IPS DF 4.7 (cell line): ENCODE data around the gene DNAJC4.

Source experiments
- DNase-seq: peaks from one replicate; pipeline ENCODE4 v3.0.0-alpha.2; 2013; ENCODE audit warnings: low spot score; ENCODE audit errors: extremely low read depth

The DNAJC4 gene

DNA sequence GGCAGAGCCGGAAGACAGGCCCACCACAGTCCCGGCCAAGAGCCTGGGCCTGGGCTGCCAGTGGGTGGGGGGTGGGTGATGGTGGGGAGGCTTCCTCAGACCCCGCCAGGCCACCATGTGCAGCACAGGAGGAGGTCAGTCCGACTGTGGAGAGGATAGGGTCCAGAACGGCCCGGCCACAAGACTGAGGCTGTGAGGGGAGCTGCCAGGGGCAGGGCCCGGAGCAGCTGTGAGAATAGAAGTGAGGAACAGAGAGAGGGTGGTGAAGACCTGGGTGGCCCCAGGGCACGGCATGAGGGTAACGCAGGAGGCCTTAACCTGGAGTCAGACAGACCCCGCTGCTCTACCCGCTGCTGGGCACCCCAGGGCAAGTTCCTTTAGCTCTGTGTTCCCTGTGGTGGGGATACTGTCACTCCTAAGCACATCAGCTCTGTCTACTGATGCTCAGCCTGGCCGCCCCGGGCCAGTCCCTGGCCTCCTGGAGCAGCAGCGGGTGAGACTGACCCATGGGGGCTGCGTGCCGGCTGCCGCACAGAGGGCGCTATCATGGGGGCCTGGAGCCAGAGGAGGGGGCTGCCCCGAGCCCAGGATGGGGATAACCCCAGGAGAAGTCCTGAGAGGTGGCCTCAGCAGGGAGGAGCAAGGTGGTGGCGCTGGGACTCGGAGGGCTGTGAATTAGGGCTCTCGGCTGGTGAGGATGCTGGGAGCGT is 22.1 kb upstream of the DNAJC4 start:
- DNase-seq = no peak

DNA sequence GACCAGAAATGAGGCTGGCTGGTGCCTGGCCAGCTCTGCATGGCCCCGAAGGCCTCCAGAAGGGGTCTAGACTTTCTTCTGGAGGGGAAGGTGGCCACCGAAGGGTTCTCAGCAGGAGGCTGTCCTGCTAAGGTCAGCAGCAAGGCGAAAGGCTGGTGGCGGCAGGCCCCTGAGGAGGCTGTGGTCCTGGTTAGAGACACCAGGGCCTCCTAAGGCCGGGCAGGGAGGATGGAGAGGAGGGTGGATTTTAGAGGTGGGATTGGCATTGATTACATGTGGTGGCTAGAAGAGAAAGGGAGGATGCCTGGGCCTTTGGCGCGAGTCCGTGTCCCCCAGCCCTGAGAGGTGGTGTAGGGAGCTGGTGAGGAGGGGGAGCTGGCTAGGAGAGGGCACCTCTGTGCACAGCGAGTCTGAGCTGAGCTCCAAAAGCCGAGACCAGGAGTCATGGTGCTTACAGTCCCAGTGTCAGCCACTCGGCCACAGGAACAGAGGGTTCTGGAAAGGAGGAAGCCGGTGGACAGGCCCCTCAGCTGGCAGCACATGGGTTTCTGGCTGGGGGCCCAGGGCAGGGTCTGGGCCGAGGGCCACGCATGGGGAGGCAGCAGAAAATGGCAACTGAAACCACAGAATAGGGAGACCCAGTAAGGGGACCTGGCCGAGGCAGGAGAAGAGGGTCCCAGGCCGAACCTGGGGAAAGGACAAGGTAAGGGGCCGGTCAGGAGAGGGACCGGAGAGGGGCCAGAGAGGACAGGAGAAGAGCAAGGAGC is 21.4 kb upstream of the DNAJC4 start:
- DNase-seq = no peak

DNA sequence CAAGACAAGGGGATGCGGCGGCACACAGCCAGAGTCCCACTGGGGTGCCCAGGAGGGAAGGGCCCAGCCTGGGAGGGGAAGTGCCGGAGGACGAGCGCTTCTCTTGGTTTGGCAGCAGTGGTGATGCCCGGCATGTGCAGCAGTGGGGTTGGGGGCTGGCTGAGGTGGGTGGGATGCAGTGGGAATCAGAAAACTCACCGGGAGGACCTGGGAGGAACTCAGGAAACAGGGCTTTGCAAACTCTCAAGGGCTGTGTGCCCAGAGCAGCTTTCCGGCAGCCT is 20.8 kb upstream of the DNAJC4 start:
- DNase-seq = no peak

DNA sequence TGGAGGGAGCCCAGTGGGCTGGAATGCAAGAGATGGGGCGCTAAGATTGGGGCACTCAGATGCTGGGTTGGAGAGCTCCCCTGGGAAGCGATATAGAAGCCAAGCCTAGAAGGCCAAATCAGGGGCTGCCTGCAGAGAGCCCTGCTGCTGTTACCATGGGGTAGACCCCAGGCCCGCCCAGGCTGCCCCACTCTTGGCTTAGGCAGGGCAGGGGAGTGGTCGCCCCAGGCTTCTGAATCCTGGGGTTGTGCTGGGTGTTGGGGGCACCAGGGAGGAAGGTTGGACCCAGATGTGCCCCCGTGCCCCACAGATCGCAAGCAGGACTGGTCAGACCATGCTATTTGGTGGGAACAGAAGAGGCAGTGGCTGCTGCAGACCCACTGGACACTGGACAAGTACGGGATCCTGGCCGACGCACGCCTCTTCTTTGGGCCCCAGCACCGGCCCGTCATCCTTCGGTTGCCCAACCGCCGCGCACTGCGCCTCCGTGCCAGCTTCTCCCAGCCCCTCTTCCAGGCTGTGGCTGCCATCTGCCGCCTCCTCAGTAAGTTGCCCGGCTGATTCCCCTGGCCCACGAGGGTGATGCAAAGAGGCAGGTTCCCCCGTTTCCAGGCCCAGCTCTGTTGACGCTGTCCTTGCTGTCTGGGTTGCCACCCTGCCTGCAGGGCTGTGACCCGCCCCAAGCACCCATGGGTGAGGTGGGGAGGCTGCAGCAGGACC is 19.9 kb upstream of the DNAJC4 start:
- DNase-seq = no peak

DNA sequence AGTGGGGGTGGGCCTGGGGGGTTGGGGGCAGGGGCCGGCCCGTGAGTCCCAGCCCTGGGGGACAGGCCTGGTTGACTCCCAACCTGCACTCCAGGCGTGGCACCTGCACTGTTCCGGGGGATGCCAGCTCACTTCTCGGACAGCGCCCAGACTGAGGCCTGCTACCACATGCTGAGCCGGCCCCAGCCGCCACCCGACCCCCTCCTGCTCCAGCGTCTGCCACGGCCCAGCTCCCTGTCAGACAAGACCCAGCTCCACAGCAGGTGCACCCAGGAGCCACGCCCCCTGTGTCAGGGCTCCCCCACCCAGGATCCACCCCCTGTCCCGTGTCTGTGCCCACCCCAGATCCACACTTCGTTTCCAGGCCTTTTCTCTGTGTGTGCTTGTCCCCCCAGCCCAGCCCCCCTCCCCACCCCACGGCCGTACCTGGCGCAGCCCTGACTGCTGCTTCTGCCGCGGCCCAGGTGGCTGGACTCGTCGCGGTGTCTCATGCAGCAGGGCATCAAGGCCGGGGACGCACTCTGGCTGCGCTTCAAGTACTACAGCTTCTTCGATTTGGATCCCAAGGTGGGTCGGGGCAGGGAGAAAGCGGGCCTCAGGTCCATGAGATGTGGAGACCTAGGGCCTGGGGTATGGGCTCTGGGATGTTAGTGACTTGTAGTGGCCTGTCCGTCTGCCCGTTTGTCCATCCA is 19.0 kb upstream of the DNAJC4 start:
- no peak for DNase-seq

DNA sequence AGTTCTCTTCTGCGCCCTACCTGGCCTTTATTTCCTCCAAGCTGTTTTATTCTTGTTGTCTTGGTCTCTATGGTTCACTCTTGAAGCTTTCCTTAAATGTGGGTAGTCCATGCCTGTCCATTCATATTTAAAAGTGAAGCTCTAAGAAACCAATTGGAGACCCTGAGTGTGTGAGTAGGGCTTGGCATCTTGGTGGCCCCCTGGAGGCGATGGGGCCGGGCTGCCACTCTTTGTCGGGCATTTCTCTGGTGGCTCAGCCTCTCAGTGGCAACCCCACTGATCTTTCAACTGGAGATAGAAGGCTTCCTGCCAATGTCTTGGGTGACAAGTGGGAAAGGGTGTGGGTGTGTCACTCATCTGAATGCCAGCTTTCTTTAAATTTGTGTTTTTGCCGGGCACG is 13.5 kb upstream of the DNAJC4 start:
- no peak for DNase-seq

DNA sequence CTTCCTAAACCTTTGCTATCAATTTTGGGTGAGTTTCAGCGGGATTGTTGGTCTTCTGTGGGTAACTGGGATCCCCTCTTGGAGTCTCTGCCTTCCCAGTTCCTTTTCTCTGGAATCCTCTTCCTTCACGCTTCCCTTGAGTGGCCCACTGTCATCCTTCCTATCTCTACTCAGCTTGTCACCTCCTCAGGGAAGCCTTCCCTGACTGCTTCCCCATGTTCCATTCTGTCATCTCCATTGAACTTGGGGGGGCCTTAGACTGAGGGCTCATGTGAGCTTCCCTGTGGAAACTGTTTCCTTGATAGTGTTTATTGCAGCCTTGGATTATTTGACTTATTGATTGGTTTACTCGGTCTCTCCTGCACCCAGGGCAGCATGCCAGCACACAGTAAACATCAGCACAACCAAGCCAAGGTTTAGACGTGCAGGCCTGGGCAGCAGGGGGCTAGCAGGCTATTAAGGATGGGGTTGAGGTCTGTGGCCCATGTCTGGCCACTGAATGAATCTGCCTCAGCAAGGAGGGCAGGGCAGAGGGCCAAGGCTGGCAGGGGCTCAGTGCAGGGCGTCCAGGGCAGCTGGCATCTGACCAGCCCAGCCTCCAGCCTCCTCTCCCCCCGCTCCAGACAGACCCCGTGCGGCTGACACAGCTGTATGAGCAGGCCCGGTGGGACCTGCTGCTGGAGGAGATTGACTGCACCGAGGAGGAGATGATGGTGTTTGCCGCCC is 11.6 kb upstream of the DNAJC4 start:
- DNase-seq = no peak

DNA sequence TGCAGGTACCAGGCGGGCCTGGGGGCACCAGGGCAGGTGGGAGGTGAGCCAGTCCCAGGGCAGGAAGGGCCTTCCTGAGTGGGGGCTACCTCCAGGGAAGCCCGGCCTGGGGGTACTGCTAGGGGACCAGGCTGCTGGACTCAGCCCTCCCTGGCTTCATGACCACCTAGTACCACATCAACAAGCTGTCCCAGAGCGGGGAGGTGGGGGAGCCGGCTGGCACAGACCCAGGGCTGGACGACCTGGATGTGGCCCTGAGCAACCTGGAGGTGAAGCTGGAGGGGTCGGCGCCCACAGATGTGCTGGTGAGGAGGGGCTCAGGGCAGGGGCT is 11.0 kb upstream of the DNAJC4 start:
- DNase-seq = no peak

DNA sequence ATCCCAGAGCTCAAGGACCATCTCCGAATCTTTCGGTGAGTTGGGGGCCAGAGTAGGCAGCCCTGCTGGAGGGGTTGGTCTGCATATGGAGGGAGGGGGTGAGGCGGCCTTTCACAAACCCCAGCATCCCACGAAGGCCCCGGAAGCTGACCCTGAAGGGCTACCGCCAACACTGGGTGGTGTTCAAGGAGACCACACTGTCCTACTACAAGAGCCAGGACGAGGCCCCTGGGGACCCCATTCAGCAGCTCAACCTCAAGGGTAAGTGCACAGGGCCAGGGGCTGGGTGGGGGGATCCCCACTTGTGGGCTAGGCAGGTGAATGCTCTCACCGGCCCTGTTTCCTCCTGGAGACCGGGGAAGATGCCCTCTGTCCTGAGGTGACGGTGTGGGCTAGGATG is 10.6 kb upstream of the DNAJC4 start:
- no peak for DNase-seq

DNA sequence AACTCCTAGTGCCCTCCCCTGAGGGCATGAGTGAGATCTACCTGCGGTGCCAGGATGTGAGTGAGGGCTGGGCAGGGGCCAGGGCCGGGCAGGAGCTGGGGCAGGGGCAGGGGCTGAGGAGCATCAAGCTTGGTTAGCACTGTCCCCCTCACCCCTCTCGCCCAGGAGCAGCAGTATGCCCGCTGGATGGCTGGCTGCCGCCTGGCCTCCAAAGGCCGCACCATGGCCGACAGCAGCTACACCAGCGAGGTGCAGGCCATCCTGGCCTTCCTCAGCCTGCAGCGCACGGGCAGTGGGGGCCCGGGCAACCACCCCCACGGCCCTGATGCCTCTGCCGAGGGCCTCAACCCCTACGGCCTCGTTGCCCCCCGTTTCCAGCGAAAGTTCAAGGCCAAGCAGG is 10.1 kb upstream of the DNAJC4 start:
- DNase-seq = no peak

DNA sequence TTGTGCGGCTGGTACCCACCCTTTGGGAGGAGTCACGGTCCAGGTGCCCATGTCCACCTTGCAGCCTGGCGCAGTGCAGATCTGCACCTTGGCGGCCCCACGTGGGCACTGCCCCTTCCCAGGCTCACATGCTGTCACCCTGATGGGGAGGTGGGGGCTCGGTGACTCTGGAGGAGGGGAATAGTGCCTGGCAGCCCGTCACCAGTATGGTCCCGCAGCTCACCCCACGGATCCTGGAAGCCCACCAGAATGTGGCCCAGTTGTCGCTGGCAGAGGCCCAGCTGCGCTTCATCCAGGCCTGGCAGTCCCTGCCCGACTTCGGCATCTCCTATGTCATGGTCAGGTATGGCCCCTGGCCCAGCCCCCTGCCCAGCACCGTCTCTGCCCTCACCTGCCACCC is 9.6 kb upstream of the DNAJC4 start:
- no peak for DNase-seq

DNA sequence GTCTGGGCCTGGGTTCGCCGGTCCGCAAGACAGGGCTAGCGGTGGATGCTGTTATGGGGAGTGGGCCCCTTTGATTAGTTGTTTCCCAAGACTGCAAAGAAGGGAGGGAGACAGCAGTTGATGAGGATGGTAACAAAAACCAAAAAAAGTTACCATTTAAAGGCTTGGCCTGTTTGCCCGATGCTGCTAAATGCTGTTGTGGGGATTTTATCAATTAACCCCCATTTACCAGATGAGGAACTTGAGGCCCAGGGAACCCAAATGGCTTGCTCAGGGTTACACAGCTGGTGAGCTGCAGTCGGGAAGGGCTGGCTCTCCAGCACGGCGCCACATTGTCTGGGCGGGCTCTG is 7.7 kb upstream of the DNAJC4 start:
- DNase-seq = no peak

DNA sequence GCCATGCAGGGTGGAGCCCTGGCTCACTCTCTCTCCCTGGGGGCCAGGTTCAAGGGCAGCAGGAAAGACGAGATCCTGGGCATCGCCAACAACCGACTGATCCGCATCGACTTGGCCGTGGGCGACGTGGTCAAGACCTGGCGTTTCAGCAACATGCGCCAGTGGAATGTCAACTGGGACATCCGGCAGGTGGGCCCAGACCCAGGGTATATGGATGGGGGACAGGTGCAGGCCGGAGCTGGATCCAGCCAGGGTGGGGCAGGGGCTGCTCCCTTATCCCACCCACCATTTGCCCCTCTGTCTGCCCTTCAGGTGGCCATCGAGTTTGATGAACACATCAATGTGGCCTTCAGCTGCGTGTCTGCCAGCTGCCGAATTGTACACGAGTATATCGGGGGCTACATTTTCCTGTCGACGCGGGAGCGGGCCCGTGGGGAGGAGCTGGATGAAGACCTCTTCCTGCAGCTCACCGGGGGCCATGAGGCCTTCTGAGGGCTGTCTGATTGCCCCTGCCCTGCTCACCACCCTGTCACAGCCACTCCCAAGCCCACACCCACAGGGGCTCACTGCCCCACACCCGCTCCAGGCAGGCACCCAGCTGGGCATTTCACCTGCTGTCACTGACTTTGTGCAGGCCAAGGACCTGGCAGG is 7.2 kb upstream of the DNAJC4 start:
- no peak for DNase-seq

DNA sequence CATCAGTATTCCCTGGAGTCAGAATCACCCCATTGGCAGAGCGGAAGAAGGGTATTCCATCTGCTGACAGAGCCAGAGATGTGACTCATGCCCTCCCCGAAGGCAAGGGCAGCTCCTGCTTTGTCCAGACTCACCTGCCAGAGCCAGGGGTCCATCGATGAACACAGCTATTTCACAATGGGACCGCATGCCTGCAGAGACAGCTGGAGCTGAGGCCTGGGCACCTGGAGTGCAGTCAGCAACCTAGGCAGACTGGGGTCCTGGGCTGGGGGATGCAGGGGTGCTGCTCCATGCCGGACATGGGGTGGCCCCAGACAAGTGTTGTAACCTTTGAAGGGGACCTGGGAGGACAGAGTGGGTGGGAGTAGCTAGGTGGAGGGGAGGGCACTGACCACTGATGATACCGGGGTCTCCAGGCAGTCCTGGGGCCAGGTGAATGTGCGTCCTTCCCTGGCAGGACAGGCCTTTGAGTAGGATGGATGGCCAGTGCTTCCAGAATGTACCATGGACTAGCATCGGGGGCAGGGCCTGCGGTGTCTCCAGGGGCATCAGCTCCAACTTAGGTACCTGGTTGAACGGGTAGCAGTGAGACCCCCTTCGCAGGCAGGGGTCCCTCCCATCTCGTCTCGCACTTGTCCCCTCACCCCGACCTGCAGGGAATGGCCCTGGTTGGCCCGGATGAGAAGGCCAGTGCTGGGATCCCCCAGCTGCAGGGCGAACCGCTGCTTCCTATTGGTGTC is 6.0 kb upstream of the DNAJC4 start:
- no peak for DNase-seq

DNA sequence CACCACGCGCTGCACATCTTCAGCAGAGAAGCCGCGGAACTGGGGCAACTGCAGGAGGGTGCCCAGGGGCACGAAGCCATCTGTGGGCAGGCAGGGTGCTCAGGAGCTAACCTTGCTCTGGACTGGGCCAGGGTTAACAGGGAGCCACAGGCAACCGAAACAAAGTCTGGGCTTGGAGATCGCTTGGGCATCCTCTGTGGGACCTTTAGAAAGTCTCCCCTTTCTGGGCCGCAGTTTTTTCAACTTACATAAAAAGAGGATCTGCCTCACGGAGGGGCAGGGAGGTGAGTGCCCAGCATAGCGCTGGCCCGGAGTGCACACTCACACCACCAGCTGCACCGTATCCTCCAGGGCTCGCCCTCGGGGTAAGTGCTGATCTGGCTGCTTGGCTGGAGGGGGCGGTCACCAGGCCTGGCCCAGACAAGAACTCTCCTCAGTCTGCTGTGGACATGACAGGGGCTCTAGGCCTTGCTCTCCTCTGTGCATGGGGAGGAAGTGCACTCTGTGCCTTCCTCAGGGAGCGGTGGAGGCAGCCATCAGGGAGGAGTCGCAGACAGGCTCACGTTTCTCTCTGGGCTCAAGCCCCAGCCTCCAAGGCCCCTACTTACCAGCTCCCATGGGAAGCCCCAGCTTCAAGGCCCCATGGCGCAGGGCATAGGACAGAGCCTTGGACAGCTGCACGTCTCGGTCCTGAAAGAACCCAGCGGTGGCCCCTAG is 5.3 kb upstream of the DNAJC4 start:
- DNase-seq = no peak

DNA sequence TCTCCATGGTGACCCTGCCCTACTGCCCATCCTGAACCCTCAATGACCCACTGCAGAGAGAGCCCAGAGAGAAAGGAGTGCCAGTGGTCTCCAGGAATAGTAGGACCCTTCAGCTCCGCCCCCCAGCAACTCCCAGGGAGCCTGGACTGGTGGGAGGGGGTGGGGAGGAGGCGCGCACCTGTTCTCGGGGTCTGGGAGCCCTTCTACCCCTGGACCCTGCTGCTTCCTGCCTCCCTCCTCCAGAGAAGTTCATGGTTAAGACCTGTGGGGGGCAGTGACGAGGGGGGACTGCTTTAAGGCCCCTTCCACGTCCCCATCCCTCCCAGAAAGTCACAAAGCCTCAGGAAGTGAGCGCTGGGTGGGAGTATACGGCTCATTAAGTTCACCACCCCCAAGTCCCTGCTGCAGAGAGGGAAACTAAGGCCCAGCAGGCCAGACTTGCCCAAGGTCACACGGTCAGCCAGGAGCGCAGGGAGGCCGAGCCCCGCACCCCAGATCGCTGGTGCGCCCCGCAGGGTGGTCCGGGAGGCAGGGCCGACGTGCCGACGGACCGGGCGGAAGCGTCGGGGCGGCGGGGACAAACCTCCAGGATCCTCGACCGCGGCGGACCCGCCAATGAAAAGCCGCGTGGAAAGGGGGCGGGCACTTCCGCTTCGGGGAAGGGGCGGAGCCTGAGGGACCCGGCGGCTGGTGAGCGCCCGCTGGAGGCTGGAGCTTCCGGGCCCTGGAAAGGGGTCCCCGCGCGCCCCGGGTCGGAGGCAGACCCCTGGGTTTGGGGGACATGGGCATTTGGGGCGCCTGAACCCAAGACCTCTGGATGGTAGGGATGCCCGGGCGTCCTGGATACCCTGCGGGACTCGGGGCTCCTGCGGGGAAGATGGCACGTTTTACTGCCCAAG is 4.5 kb upstream of the DNAJC4 start, which contains the start of the genes NUDT22 and TRPT1:
Gene NUDT22 (plus strand): TSS at position 667 of the 899 bp plus-strand sequence. CDS start 379 bp downstream, outside the sequence.
Gene TRPT1 (minus strand): TSS at position 579 of the 899 bp plus-strand sequence. CDS start 326 bp downstream, at position 253.
- no peak for DNase-seq

DNA sequence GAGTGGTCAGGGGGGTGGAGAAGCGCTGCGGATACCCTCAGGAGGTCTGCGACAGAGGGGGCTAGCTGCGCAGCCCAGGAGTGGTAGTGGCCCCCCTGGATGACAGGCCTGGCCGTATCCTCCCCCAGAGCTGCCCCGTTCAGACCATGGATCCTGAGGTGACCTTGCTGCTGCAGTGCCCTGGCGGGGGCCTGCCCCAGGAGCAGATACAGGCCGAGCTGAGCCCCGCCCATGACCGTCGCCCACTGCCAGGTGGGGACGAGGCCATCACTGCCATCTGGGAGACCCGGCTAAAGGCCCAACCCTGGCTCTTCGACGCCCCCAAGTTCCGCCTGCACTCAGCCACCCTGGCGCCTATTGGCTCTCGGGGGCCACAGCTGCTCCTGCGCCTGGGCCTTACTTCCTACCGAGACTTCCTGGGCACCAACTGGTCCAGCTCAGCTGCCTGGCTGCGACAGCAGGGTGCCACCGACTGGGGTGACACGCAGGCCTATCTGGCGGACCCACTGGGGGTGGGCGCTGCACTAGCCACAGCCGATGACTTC is 3.8 kb upstream of the DNAJC4 start:
- DNase-seq = no peak

DNA sequence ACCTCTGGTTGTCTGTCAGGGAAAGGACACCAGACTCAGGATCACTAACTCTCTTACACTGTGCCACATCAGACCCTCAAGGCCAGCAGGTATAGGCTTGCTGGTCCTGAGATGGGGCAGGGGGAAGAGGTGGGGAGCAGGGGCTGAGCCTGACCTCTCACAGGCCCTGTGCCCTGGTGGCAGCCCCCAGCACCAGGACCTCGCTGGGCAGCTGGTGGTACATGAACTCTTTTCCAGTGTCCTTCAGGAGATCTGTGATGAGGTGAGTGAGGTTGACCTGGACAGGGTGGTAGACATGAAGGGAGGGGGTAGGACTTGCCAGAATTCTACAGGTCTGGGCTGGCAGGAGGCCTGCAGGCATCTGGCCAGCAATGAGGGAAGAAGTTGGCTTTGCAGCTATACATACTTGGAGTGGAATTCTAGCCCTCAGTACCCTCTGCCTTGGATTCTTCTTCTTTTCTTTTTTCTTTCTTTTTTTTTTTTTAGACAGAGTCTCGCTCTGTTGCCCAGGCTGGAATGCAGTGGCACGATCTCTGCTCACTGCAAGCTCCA is 2.9 kb upstream of the DNAJC4 start:
- no peak for DNase-seq
